NCI-H2171 treated with DMSO at 0.1 percent for 48 hours (cell line): ENCODE data around the gene SLC8A1.

ENCODE experiments used
- DNase-seq: peaks from one replicate; lab custom pipeline; 2025; lab: John Stamatoyannopoulos, UW

The SLC8A1 gene

GRCh38 chr2:40352041-40352702 is 99.7 kb downstream of the SLC8A1 start:
- no peak for DNase-seq

- DNase-seq = no peak
Observed at GRCh38 chr2:40348665-40349064, 103.2 kb downstream of the SLC8A1 start.

- no peak for DNase-seq
Observed at GRCh38 chr2:40348038-40348437, 103.9 kb downstream of the SLC8A1 start.

- no peak for DNase-seq
Observed at GRCh38 chr2:40346535-40347354, 105.1 kb downstream of the SLC8A1 start.

- no peak for DNase-seq
Observed at GRCh38 chr2:40344364-40344763, 107.5 kb downstream of the SLC8A1 start.

- no peak for DNase-seq
Observed at GRCh38 chr2:40343902-40344301, 108.0 kb downstream of the SLC8A1 start.

- DNase-seq = no peak
Observed at GRCh38 chr2:40341198-40341597, 110.7 kb downstream of the SLC8A1 start.

GRCh38 chr2:40339026-40339425 is 112.9 kb downstream of the SLC8A1 start:
- no peak for DNase-seq

- no peak for DNase-seq
Observed at GRCh38 chr2:40332191-40332826, 119.6 kb downstream of the SLC8A1 start.

GRCh38 chr2:40330096-40330495 is 121.8 kb downstream of the SLC8A1 start:
- DNase-seq = no peak

- no peak for DNase-seq
Observed at GRCh38 chr2:40329739-40330030, 122.2 kb downstream of the SLC8A1 start.

GRCh38 chr2:40325116-40325515 is 126.8 kb downstream of the SLC8A1 start:
- DNase-seq = no peak

GRCh38 chr2:40324656-40325055 is 127.2 kb downstream of the SLC8A1 start:
- no peak for DNase-seq

- no peak for DNase-seq
Observed at GRCh38 chr2:40321822-40322221, 130.1 kb downstream of the SLC8A1 start.

- no peak for DNase-seq
Observed at GRCh38 chr2:40321016-40321623, 130.8 kb downstream of the SLC8A1 start.

- no peak for DNase-seq
Observed at GRCh38 chr2:40318921-40319320, 133.0 kb downstream of the SLC8A1 start.

GRCh38 chr2:40317761-40318160 is 134.1 kb downstream of the SLC8A1 start:
- DNase-seq = no peak

GRCh38 chr2:40317046-40317445 is 134.8 kb downstream of the SLC8A1 start:
- DNase-seq = no peak

GRCh38 chr2:40316620-40317019 is 135.3 kb downstream of the SLC8A1 start:
- DNase-seq = no peak

GRCh38 chr2:40315683-40316082 is 136.2 kb downstream of the SLC8A1 start:
- DNase-seq = no peak

GRCh38 chr2:40311026-40311425 is 140.9 kb downstream of the SLC8A1 start:
- DNase-seq = no peak

GRCh38 chr2:40310303-40310702 is 141.6 kb downstream of the SLC8A1 start:
- no peak for DNase-seq

- DNase-seq = no peak
Observed at GRCh38 chr2:40304340-40304739, 147.6 kb downstream of the SLC8A1 start.
